ENCODE data around the gene NR6A1.

Gene NR6A1

DNA sequence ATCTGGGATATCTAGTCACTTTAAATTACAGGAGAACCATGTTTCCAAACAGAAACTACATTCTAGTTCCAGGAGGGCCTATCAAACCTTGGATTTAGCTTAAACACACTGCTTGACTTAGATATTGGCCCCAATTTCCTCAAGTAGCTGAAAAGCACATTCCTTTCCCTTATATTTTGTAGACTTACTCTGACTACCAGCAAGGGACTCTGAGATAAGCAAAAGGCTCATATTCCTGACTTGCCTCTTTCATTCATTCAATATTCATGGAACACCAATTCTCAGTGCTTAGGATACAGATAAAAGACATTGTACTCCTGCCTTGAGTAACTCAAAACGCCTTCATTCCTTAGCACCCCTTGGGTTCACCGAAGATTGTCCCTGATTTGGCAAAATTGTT is 11.8 kb downstream of the NR6A1 start:
- Histone ChIP-seq H3K4me1 (ENCODE audit: control insufficient read depth in 1 of 2, insufficient read depth in 2 of 2, low read length in 2 of 2) (peaks cover 0 to 10% of the 10 kb centered on the region in 2 donors), H3K36me3 (ENCODE audit: control insufficient read depth in 1 of 2, insufficient read depth in 2 of 2, low read length in 2 of 2) (no peaks in the 10 kb centered on the region), H3K9ac (ENCODE audit: low read depth in 1 of 2, low read length in 2 of 2) (no peak overlapping the region), H3K9me3 (ENCODE audit: control insufficient read depth in 1 of 2, low read length in 2 of 2) (no peaks in the 10 kb centered on the region), H3K27ac (ENCODE audit: low read depth, low read length) (no peak overlapping the region), H3K27me3 (ENCODE audit: control insufficient read depth in 1 of 2, insufficient read depth in 2 of 2, low read length in 2 of 2) (peaks cover 0 to 3% of the 10 kb centered on the region in 2 donors), H3K4me3 (ENCODE audit: low read depth in 1 of 2, low read length in 2 of 2) (no peak overlapping the region)

DNA sequence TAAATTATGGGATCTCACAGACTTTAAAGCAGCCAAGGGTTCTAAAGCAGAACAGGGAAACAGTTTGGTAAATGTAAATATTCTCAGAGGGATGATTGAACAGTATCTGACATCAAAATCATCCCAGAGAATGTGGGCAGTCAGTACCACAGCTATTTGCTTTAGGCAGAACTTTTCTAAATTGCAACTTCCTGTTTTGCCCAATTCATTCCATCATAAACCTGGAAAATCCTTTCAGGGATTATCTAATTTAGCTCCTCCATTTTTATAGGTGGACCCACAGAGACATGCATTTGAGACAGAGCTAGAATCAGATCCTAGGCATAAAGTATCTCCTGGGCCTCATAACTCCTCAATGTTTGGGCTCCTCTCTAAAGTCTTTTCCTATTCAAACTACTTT is 12.4 kb downstream of the NR6A1 start:
- Histone ChIP-seq H3K4me1 (ENCODE audit: control insufficient read depth in 1 of 2, insufficient read depth in 2 of 2, low read length in 2 of 2) (peaks cover 0 to 10% of the 10 kb centered on the region in 2 donors), H3K36me3 (ENCODE audit: control insufficient read depth in 1 of 2, insufficient read depth in 2 of 2, low read length in 2 of 2) (no peaks in the 10 kb centered on the region), H3K27ac (ENCODE audit: low read depth, low read length) (no peak overlapping the region), H3K9ac (ENCODE audit: low read depth in 1 of 2, low read length in 2 of 2) (no peak overlapping the region), H3K4me3 (ENCODE audit: low read depth in 1 of 2, low read length in 2 of 2) (no peak overlapping the region), H3K9me3 (ENCODE audit: control insufficient read depth in 1 of 2, low read length in 2 of 2) (no peaks in the 10 kb centered on the region), H3K27me3 (ENCODE audit: control insufficient read depth in 1 of 2, insufficient read depth in 2 of 2, low read length in 2 of 2) (peaks cover 0 to 3% of the 10 kb centered on the region in 2 donors)

DNA sequence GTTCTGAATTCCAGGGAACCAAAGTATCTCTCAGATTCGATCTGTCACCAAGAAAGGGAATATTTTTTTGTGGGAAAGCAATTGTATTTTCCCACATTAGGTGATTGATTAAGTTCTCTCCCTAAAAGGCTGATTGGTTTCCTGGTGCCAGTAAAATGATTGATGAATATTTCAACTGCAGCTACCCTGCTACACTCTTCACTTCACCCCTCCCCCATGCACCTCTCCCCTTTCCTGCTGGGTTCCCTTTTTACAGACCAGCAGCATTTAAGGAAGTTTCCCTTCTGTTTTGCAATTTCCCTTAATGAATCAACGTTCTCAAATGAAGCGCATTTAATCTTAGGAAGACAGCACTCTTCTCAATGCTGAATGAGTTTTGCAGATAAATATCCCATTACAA is 13.1 kb downstream of the NR6A1 start:
- Histone ChIP-seq H3K27me3 (ENCODE audit: control insufficient read depth in 1 of 2, insufficient read depth in 2 of 2, low read length in 2 of 2) (peaks cover 0 to 3% of the 10 kb centered on the region in 2 donors), H3K4me1 (ENCODE audit: control insufficient read depth in 1 of 2, insufficient read depth in 2 of 2, low read length in 2 of 2) (peaks cover 0 to 10% of the 10 kb centered on the region in 2 donors), H3K27ac (ENCODE audit: low read depth, low read length) (no peak overlapping the region), H3K36me3 (ENCODE audit: control insufficient read depth in 1 of 2, insufficient read depth in 2 of 2, low read length in 2 of 2) (no peaks in the 10 kb centered on the region), H3K9me3 (ENCODE audit: control insufficient read depth in 1 of 2, low read length in 2 of 2) (no peaks in the 10 kb centered on the region), H3K4me3 (ENCODE audit: low read depth in 1 of 2, low read length in 2 of 2) (no peak overlapping the region), H3K9ac (ENCODE audit: low read depth in 1 of 2, low read length in 2 of 2) (no peak overlapping the region)

DNA sequence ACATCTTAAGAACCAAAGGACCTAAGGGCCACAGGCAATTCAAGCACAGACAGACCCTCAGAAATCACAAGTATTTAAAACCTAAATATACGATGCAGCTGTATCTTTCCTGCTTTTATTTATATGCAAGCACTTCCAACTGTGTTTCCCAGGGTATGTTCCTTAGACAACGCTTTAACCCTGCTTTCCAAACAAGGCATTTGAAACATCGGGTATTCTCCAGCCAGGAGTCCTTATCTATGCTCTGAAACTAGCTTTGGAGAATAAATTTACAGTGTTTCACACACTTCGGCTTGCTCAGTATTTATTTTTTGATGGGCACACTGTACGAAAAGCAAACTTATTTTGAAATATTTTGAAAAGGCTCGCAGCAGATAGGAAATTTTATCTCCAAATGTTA is 13.5 kb downstream of the NR6A1 start:
- H3K27me3 ChIP-seq (ENCODE audit: control insufficient read depth in 1 of 2, insufficient read depth in 2 of 2, low read length in 2 of 2): peaks cover 0 to 3% of the 10 kb centered on the region in 2 donors
- no peaks in the 10 kb centered on the region for H3K9me3 ChIP-seq (ENCODE audit: control insufficient read depth in 1 of 2, low read length in 2 of 2)
- no peak overlapping the region for H3K9ac ChIP-seq (ENCODE audit: low read depth in 1 of 2, low read length in 2 of 2)
- H3K36me3 ChIP-seq (ENCODE audit: control insufficient read depth in 1 of 2, insufficient read depth in 2 of 2, low read length in 2 of 2): no peaks in the 10 kb centered on the region
- H3K4me1 ChIP-seq (ENCODE audit: control insufficient read depth in 1 of 2, insufficient read depth in 2 of 2, low read length in 2 of 2): peaks cover 0 to 10% of the 10 kb centered on the region in 2 donors
- H3K27ac ChIP-seq (ENCODE audit: low read depth, low read length): no peak overlapping the region
- H3K4me3 ChIP-seq (ENCODE audit: low read depth in 1 of 2, low read length in 2 of 2): no peak overlapping the region

DNA sequence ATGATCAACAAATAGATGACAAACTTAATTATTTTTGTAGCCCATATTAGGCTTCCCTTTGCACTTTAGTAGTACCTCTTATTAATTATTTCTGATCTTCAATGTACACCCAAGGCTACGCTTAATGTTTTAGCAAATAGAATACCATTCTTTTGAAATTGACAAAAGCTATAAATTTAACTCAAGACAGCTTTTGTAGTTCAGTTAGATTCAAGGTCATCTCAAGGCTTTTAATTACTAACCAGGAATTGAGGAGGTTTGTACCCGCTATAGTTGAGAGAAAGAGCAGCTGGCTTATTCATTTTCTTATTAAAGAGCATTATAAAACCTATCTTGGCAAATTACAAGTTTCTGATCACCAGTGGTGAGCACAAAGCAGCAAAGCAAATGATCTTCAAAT is 15.1 kb downstream of the NR6A1 start:
- Histone ChIP-seq H3K4me1 (ENCODE audit: control insufficient read depth in 1 of 2, insufficient read depth in 2 of 2, low read length in 2 of 2) (peaks cover 0 to 10% of the 10 kb centered on the region in 2 donors), H3K9me3 (ENCODE audit: control insufficient read depth in 1 of 2, low read length in 2 of 2) (no peaks in the 10 kb centered on the region), H3K27me3 (ENCODE audit: control insufficient read depth in 1 of 2, insufficient read depth in 2 of 2, low read length in 2 of 2) (peaks cover 0 to 3% of the 10 kb centered on the region in 2 donors), H3K27ac (ENCODE audit: low read depth, low read length) (no peak overlapping the region), H3K4me3 (ENCODE audit: low read depth in 1 of 2, low read length in 2 of 2) (no peak overlapping the region), H3K36me3 (ENCODE audit: control insufficient read depth in 1 of 2, insufficient read depth in 2 of 2, low read length in 2 of 2) (no peaks in the 10 kb centered on the region), H3K9ac (ENCODE audit: low read depth in 1 of 2, low read length in 2 of 2) (no peak overlapping the region)

DNA sequence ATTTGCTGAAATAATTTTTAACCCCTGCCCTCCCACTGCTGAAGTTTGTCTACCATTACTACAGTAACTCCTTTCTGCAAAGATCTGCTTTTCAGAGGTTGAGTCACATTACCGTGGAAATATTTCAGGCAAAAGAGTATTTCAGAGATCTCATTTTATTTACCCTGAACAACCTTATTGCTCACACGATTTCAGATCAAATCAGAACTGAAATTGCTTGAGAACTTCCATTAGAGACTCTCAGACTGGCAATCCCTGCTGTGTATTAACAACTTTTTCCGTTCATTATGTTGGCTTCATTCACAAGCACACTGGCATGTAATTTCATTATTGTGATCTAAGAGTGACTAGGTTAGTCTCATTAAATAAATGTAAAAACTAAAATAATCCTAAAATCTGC is 16.1 kb downstream of the NR6A1 start:
- Histone ChIP-seq H3K9ac (ENCODE audit: low read depth in 1 of 2, low read length in 2 of 2) (no peak overlapping the region), H3K36me3 (ENCODE audit: control insufficient read depth in 1 of 2, insufficient read depth in 2 of 2, low read length in 2 of 2) (no peaks in the 10 kb centered on the region), H3K4me1 (ENCODE audit: control insufficient read depth in 1 of 2, insufficient read depth in 2 of 2, low read length in 2 of 2) (peaks cover 0 to 10% of the 10 kb centered on the region in 2 donors), H3K27me3 (ENCODE audit: control insufficient read depth in 1 of 2, insufficient read depth in 2 of 2, low read length in 2 of 2) (peaks cover 0 to 3% of the 10 kb centered on the region in 2 donors), H3K9me3 (ENCODE audit: control insufficient read depth in 1 of 2, low read length in 2 of 2) (no peaks in the 10 kb centered on the region), H3K4me3 (ENCODE audit: low read depth in 1 of 2, low read length in 2 of 2) (no peak overlapping the region), H3K27ac (ENCODE audit: low read depth, low read length) (no peak overlapping the region)

DNA sequence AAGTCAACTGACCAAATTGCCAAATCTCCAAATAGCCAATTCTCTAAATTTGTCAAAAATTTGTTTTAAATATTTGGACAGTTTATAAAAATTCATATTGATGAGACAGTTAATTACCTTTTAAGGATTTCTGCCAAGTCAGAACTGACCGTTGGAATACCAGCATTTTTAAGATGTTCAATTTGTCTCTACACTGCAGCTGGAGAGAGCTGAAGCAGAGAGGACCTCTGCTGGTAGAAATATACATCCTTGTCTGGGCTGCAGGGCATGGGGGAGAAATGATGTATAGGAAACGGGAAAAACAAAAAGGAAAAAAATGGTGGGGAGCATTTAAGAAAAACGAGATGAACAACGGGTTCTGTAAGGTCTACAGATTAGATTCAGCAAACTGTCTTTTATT is 16.8 kb downstream of the NR6A1 start:
- no peak overlapping the region for H3K9ac ChIP-seq (ENCODE audit: low read depth in 1 of 2, low read length in 2 of 2)
- no peaks in the 10 kb centered on the region for H3K9me3 ChIP-seq (ENCODE audit: control insufficient read depth in 1 of 2, low read length in 2 of 2)
- no peak overlapping the region for H3K4me3 ChIP-seq (ENCODE audit: low read depth in 1 of 2, low read length in 2 of 2)
- no peaks in the 10 kb centered on the region for H3K36me3 ChIP-seq (ENCODE audit: control insufficient read depth in 1 of 2, insufficient read depth in 2 of 2, low read length in 2 of 2)
- H3K27me3 ChIP-seq (ENCODE audit: control insufficient read depth in 1 of 2, insufficient read depth in 2 of 2, low read length in 2 of 2): peaks cover 0 to 3% of the 10 kb centered on the region in 2 donors
- no peak overlapping the region for H3K27ac ChIP-seq (ENCODE audit: low read depth, low read length)
- peaks cover 0 to 10% of the 10 kb centered on the region in 2 donors for H3K4me1 ChIP-seq (ENCODE audit: control insufficient read depth in 1 of 2, insufficient read depth in 2 of 2, low read length in 2 of 2)

DNA sequence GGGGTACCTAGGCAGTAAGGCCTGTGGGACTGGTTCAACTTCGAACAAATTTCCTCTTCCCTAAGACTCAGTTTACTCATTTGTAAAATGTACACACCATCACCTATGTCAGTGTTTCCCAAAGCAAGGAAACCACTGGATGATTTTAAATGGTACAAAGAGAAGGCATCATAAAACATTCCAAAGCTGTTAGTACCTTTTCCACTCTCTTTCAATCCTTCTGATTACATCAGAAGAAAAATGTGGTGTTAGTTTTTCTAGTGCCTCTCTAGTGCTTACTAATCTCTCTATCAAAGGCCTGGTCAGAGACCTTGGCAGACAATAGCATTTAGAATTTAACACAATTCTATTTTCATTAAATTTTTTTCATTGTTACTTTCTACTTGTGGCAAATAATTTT is 18.1 kb downstream of the NR6A1 start:
- Histone ChIP-seq H3K36me3 (ENCODE audit: control insufficient read depth in 1 of 2, insufficient read depth in 2 of 2, low read length in 2 of 2) (no peaks in the 10 kb centered on the region), H3K4me3 (ENCODE audit: low read depth in 1 of 2, low read length in 2 of 2) (no peak overlapping the region), H3K9me3 (ENCODE audit: control insufficient read depth in 1 of 2, low read length in 2 of 2) (no peaks in the 10 kb centered on the region), H3K4me1 (ENCODE audit: control insufficient read depth in 1 of 2, insufficient read depth in 2 of 2, low read length in 2 of 2) (peaks cover 0 to under 1% of the 10 kb centered on the region in 2 donors), H3K9ac (ENCODE audit: low read depth in 1 of 2, low read length in 2 of 2) (no peak overlapping the region), H3K27ac (ENCODE audit: low read depth, low read length) (no peak overlapping the region), H3K27me3 (ENCODE audit: control insufficient read depth in 1 of 2, insufficient read depth in 2 of 2, low read length in 2 of 2) (peaks cover 0 to 3% of the 10 kb centered on the region in 2 donors)

DNA sequence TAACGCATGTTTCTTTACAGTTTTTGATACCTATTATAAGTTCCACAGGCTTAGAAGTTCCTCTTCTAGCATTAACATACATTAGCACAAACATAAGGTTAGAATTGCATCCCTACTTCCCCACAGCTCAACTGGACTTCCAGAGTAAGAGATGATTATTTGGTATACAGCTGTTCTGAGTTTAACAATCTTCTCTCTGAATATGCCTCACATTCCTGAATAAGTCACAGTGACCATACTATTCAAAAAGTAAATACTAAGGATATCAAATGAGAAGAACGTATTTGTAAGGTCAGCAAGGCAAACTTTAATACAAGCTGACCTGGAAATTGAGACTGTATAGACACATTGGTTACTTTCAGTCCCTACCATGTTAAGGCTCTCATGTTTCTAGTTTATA is 21.3 kb downstream of the NR6A1 start:
- Histone ChIP-seq H3K9ac (ENCODE audit: low read depth in 1 of 2, low read length in 2 of 2) (no peak overlapping the region), H3K9me3 (ENCODE audit: control insufficient read depth in 1 of 2, low read length in 2 of 2) (no peaks in the 10 kb centered on the region), H3K4me3 (ENCODE audit: low read depth in 1 of 2, low read length in 2 of 2) (no peak overlapping the region), H3K4me1 (ENCODE audit: control insufficient read depth in 1 of 2, insufficient read depth in 2 of 2, low read length in 2 of 2) (no peaks in the 10 kb centered on the region), H3K27ac (ENCODE audit: low read depth, low read length) (no peak overlapping the region), H3K27me3 (ENCODE audit: control insufficient read depth in 1 of 2, insufficient read depth in 2 of 2, low read length in 2 of 2) (no peaks in the 10 kb centered on the region), H3K36me3 (ENCODE audit: control insufficient read depth in 1 of 2, insufficient read depth in 2 of 2, low read length in 2 of 2) (no peaks in the 10 kb centered on the region)

DNA sequence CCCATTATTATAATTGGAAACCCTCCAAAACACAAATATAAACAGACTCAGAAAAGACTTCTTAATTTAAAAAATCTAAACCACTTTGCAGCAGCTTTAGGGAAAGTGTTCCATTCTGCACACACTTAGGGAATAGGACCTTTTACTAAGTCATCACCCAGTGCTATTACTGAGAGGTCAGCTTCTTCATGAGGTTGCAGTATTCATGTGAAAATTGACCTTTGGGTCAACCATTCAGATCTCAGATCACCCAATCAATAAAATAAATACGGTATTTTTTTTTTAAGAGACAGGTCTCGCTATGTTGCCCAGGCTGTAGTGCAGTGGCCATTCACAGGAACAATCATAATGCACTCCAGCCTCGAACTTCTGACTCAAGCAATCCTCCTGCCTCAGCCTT is 21.8 kb downstream of the NR6A1 start:
- no peak overlapping the region for H3K27ac ChIP-seq (ENCODE audit: low read depth, low read length)
- H3K9me3 ChIP-seq (ENCODE audit: control insufficient read depth in 1 of 2, low read length in 2 of 2): no peaks in the 10 kb centered on the region
- H3K27me3 ChIP-seq (ENCODE audit: control insufficient read depth in 1 of 2, insufficient read depth in 2 of 2, low read length in 2 of 2): no peaks in the 10 kb centered on the region
- no peak overlapping the region for H3K9ac ChIP-seq (ENCODE audit: low read depth in 1 of 2, low read length in 2 of 2)
- no peaks in the 10 kb centered on the region for H3K36me3 ChIP-seq (ENCODE audit: control insufficient read depth in 1 of 2, insufficient read depth in 2 of 2, low read length in 2 of 2)
- H3K4me3 ChIP-seq (ENCODE audit: low read depth in 1 of 2, low read length in 2 of 2): no peak overlapping the region
- H3K4me1 ChIP-seq (ENCODE audit: control insufficient read depth in 1 of 2, insufficient read depth in 2 of 2, low read length in 2 of 2): no peaks in the 10 kb centered on the region

DNA sequence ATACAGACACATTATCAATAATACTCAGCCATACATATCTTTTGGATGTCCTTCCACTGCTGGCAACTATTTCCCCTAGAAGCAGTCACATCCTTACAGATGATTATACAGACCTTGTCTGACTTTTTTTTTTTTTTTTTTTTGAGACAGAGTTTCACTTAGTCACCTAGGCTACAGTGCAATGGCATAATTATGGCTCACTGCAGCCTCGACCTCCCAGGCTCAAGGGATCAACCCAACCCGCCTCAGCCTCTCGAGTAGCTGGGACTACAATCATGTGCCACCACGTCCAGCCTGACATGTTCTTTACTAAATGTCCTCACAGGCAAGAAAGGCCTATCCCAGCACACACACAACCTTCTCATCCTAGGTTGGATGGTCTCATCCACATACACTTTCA is 24.0 kb downstream of the NR6A1 start:
- H3K9me3 ChIP-seq (ENCODE audit: control insufficient read depth in 1 of 2, low read length in 2 of 2): no peaks in the 10 kb centered on the region
- H3K27ac ChIP-seq (ENCODE audit: low read depth, low read length): no peak overlapping the region
- H3K4me1 ChIP-seq (ENCODE audit: control insufficient read depth in 1 of 2, insufficient read depth in 2 of 2, low read length in 2 of 2): peaks cover 0 to 6% of the 10 kb centered on the region in 2 donors

More for the DNA sequence above, 24.0 kb downstream of the NR6A1 start:
- Histone ChIP-seq H3K27me3 (ENCODE audit: control insufficient read depth in 1 of 2, insufficient read depth in 2 of 2, low read length in 2 of 2) (no peaks in the 10 kb centered on the region), H3K36me3 (ENCODE audit: control insufficient read depth in 1 of 2, insufficient read depth in 2 of 2, low read length in 2 of 2) (no peaks in the 10 kb centered on the region), H3K9ac (ENCODE audit: low read depth in 1 of 2, low read length in 2 of 2) (no peak overlapping the region), H3K4me3 (ENCODE audit: low read depth in 1 of 2, low read length in 2 of 2) (no peak overlapping the region)

Data from duodenal mucosa (tissue), 2 donors.